HuH-7.5 (cell line): ENCODE results near the gene RAD1.

Source experiments
- DNase-seq: peaks from one replicate; pipeline ENCODE4 v3.0.0; 2011; ENCODE audit warnings: low spot score

RAD1 gene

GRCh38 chr5:34865091-34865490, 50.2 kb downstream of the RAD1 start:
- DNase-seq: no peak

GRCh38 chr5:34863946-34864345, 51.4 kb downstream of the RAD1 start:
- DNase-seq: no peak

- no peak for DNase-seq
Observed at GRCh38 chr5:34859253-34859652, 56.1 kb downstream of the RAD1 start.

GRCh38 chr5:34858790-34859189, 56.5 kb downstream of the RAD1 start:
- no peak for DNase-seq

DNA sequence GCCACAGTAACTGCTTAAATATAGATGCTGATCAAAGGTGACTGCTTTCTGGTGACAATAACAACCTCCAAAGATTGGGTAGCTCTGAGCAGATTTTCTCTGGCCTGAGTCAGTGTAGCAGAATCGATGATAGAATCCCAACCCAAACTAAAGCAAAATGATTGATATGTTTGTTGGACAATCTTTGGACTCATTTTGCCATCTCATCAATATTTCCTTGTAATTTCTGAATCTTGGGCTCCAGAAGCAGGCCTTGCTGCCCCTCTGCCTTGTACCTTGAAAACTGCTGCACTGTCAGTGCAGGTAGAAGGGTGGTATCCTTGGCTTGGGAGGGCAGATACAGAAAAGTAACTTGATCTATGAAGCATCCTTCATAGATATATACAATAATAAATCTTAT, 57.4 kb downstream of the RAD1 start:
- no peak for DNase-seq

- DNase-seq: no peak
Observed at GRCh38 chr5:34857161-34857560, 58.1 kb downstream of the RAD1 start.
